HG02678 (cell line): ENCODE measurements around the gene BSPRY.
"Not testable (repeated sequence)": the region's sequence is repeated elsewhere in the genome, so short reads cannot be mapped to it uniquely, and the experiment has no call there.

Experiments
- ATAC-seq: cut with Tn5 transposase; IDR thresholded peaks from one replicate; pipeline ENCODE4 v1.9.1; 2021; ENCODE audit warnings: mild to moderate bottlenecking, moderate library complexity; ENCODE audit not compliant: unreplicated experiment

BSPRY gene

GRCh38 chr9:113368982-113369854 is 19.9 kb downstream of the BSPRY start:
- ATAC-seq = no peak

- ATAC-seq = no peak
Measured at GRCh38 chr9:113369855-113370140, 20.5 kb downstream of the BSPRY start.

- no peak for ATAC-seq
Measured at GRCh38 chr9:113370806-113371325, 21.5 kb downstream of the BSPRY start.

- ATAC-seq = no peak
Measured at GRCh38 chr9:113372059-113372458, 22.7 kb downstream of the BSPRY start.

GRCh38 chr9:113373256-113373655 is 23.9 kb downstream of the BSPRY start:
- no peak for ATAC-seq

GRCh38 chr9:113373676-113374392 is 24.5 kb downstream of the BSPRY start:
- ATAC-seq = no peak

GRCh38 chr9:113375057-113376023 is 26.0 kb downstream of the BSPRY start:
- no peak for ATAC-seq

- ATAC-seq = peak; percentile 79
Measured at GRCh38 chr9:113376634-113377567, 27.6 kb downstream of the BSPRY start, which contains the start of gene HDHD3. Gene HDHD3, minus strand, starts transcription at chr9:113376986. Its CDS starts 2,632 bp downstream, at chr9:113374354.

GRCh38 chr9:113379094-113379828 is 29.9 kb downstream of the BSPRY start:
- not testable (repeated sequence) for ATAC-seq

GRCh38 chr9:113379829-113380210 is 30.5 kb downstream of the BSPRY start:
- ATAC-seq = not testable (repeated sequence)

GRCh38 chr9:113380869-113381378 is 31.6 kb downstream of the BSPRY start:
- ATAC-seq = peak; percentile 51

- not testable (repeated sequence) for ATAC-seq
Measured at GRCh38 chr9:113381441-113381840, 32.1 kb downstream of the BSPRY start.

GRCh38 chr9:113381909-113382411 is 32.6 kb downstream of the BSPRY start:
- ATAC-seq = no peak

GRCh38 chr9:113386571-113387393 is 37.4 kb downstream of the BSPRY start:
- no peak for ATAC-seq

- no peak for ATAC-seq
Measured at GRCh38 chr9:113387560-113388230, 38.4 kb downstream of the BSPRY start.

- ATAC-seq = no peak
Measured at GRCh38 chr9:113388833-113389232, 39.5 kb downstream of the BSPRY start.

GRCh38 chr9:113389451-113389850 is 40.1 kb downstream of the BSPRY start:
- no peak for ATAC-seq
